Activated T-helper 1 cell treated with anti-CD3 and anti-CD28 coated beads, Interleukin-2, amount 50 U/mL, for 16 hours (primary cell): ENCODE results near the gene ACOXL.
"Not testable (repeated sequence)": the region's sequence is repeated elsewhere in the genome, so short reads cannot be mapped to it uniquely, and the experiment has no call there.

ENCODE experiments used
- DNase-seq, 2 donors: peaks; one replicate each; pipeline ENCODE4 v3.0.0-alpha.2; 2020; ENCODE audit warnings: low read depth in 1 of 2, low spot score in 1 of 2

The ACOXL gene

DNA sequence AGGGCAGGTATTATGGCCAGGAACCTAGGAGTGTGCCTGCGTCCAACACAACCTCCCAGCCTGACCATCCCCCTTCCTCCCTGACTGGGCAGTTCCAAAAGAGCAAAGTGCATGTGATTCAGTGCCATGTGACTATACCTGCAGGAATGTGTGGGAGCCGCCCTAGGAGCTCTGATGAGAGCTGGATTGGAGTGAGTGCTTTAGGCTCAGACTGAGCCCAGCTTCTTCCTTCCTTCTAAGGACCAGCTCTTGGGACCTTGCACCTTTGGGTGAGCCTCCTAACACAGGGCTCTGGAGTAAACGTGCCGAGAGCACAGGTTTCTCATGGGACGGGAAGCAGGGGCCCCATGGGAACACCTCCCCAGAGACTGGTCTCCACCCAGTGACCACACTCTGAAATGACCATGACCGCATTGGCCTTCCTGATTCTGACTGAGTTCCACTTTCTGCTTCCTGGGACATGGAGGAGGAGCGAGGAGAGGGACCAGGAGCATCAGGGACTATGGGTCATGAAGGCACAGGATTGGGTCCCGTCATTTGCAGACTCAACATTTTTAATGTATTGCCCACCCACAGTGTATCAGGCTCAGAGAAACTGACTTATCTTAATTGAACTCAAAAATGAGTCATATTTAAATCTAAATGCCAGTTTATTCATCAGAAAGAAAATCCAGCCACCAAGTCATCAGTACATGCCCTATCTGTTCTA, 300.5 kb downstream of the ACOXL start:
- DNase-seq, result no peak

GRCh38 chr2:111034146-111034545, 301.8 kb downstream of the ACOXL start:
- no peak for DNase-seq

- no peak for DNase-seq
Observed at GRCh38 chr2:111034606-111035005, 302.2 kb downstream of the ACOXL start.

- no peak for DNase-seq
Observed at GRCh38 chr2:111035830-111036441, 303.6 kb downstream of the ACOXL start.

DNA sequence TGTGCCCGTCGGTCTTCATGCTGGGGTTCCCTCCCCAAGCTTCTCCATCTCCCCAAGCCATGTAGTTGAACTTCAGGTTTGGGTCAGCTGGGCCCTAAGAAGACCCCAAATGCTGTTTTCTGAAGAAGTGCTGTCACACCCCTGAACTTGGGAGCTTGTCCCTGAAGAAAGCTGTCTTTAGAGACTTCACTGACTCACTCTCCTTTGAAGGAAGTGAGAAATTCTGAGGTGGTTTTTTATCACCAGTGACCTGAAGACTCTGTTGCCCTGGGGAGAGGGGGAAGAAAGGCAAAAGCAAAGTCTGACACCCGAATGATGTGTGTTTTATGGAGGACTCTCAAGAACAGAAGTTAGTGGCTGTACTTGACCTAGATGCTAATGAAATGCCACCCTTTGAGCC, 304.8 kb downstream of the ACOXL start:
- no peak for DNase-seq

DNA sequence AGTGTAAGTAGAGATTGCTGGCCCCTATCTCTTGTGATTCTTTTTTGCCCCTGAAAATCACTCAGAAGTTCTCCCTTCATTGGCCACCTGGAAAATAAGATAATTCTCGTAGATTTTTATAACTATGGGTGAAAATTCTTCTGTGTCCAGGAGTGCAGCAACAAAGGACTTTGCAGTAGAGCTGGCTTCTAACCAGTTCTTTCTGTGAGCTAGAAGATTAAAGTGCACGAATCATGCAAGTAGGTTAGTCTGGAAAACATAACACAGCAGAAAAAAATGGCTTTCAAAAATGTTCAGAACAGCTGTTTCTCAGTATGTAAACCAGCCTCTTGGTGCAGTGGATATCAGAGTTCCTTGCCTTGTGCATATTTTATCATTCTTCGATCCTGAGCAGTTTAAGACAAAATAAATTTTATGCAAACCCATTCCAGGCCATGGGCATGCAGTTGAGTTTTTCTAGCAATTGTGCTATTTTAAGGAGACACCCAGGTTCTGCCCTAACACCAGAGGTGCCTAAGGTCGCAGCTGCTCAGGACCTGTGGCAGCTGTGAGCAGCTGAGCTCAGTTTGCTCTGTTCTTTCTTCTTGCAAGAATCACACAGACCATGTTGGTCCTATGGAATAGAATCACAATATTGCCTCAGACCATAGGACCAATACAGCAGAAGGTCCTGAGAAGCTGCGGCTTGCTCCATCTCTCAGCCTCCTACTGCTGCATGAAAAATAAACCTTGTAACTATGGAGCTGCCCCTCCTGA, 307.4 kb downstream of the ACOXL start:
- no peak for DNase-seq

- DNase-seq, result no peak
Observed at GRCh38 chr2:111041398-111042202, 309.2 kb downstream of the ACOXL start.

DNA sequence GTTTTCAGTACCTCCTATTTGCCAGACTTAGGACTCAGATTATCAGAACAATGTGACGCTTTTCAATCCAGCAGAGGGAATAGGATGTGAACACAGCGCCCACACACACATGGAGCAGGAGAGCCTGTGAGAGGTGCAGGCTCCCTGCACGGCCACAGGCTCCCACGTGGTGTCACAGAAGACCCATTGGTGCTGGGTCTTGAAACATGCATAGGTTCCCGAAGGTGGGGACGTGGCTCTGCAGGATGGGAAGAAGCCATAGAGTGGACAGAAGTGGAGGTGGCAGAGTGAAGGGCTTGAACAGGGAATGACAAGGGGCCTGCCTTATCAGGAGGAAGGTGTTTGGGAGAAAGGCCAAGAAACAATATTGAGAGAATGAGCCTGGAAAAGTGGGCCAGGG, 309.9 kb downstream of the ACOXL start:
- no peak for DNase-seq

DNA sequence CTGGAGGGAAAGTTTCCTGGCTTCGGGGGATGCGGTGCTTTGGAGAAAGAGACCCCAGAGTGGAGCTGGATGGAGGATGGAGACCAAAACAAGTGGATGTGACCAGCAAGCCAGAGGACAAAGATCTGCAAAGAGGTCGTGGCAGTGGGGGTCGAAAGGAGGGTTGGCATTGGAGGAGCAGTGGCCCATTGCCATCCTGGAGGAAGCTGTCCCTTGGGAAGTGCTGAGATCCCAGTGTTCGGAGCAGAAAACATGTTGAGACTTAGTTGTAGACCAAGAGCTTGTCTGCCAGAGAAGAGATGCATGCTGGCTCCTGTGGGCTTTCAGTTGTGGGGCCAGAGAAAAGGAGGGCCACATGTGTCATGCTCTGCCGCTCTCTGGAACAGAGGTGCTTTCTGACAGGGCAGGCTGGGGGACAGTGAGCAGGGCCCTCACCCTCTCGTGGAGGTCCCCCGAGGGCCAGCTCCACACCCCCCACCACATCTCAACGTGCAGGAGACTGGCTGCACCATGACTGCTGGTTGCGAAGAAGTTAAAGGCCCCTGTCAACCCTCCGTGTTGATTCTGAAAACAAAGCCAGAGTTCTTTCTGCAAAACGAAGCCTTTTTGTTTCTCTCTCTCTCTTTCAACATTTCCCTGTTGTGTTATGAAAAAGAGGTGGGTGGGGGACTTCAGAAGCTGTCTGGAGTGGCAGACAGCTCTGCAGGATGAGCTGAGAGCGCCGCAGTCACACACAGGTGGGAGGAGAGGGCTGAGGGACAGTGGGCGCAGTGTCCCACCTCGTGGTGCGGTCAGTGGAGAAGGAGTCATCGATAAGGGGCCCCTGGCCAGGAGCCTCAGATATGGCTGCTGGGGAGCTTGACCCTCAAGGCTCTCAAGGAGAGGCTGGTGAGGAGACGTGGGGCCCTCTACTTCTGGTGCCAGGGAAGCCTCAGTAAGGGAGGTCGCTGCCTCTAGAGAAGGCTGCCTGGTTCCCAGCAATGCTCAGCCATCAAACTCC, 310.7 kb downstream of the ACOXL start:
- DNase-seq, result no peak

DNA sequence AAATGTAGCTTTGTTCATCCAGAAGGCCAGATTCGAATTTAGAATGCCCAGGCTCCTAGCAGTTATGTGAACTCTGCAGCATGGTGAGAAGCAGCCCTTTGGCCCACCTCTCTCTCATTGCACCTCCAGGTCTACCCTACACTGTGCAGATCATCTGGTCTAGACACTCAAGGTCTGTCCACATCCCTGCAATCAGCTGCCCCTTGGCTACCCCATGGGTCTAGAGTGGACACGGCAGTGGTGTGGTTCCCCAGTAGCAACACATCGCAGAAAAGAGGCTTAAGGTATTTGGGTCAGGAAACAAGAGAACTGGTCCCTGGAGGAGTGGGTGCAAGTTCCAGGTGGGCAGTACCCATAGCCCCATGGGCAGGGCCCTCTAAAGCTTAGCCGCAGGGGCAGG, 311.7 kb downstream of the ACOXL start:
- DNase-seq, result no peak

GRCh38 chr2:111045236-111045635, 312.9 kb downstream of the ACOXL start:
- not testable (repeated sequence) for DNase-seq

- DNase-seq, result no peak
Observed at GRCh38 chr2:111045771-111046444, 313.5 kb downstream of the ACOXL start.

DNA sequence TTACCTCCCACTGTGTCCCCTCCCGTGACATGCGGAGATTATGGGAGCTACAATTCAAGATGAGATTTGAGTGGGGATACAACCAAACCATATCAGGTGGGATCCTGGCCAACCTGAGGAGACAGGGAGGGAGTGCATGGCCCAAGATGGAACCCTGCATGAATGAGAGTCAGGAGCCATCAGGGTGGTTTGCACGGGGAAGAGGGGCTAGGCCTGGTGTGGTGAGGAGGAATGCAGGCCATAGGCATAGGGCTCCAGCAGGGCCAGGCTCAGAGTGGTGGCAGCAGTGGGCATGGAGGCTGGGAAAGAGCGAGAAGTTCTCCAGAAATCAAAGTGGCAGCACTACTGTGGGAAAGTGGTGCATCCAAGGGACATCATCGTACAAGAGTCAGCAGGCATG, 314.3 kb downstream of the ACOXL start:
- DNase-seq, result no peak

- DNase-seq, result no peak
Observed at GRCh38 chr2:111048856-111049768, 316.7 kb downstream of the ACOXL start.

DNA sequence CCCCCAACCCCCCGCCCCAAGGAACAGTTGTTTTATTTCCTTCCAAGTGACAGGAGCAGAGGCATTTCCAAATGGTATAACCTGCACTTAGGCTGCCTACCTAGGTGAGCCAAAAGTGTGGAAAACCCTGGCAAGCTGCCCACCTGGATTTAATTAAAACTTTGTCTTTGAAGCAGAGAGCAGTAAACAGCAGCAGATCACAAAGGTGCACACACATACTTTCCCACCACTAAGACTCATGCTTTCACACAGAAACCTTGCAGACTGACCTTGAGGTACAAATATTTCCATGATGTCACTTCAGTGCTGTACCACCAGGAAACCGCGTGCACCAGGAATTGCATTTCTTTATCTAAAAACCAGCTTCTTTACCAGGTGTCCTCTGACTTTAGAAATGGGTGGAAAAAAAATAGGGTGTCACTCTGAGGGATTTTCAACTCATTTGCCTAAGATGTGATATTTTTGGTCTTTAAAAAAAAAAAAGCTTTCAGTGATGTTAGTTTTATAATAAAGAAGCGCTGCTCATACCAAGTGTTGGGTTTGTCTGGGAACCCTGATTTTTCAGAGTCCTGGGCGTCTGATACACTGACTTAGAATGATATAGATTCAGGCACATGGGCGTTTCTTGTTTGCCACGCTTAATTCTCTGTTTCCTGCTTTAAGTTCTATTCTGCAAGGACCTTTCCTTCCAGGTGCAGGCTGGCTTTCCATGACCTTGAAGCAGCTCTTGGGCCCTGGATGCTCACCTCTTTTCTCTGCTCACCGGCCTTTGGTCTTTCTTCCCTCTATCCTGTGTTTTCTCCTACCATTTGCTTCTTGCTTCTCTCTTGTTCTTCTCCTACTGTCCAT, 317.6 kb downstream of the ACOXL start:
- DNase-seq, result no peak

DNA sequence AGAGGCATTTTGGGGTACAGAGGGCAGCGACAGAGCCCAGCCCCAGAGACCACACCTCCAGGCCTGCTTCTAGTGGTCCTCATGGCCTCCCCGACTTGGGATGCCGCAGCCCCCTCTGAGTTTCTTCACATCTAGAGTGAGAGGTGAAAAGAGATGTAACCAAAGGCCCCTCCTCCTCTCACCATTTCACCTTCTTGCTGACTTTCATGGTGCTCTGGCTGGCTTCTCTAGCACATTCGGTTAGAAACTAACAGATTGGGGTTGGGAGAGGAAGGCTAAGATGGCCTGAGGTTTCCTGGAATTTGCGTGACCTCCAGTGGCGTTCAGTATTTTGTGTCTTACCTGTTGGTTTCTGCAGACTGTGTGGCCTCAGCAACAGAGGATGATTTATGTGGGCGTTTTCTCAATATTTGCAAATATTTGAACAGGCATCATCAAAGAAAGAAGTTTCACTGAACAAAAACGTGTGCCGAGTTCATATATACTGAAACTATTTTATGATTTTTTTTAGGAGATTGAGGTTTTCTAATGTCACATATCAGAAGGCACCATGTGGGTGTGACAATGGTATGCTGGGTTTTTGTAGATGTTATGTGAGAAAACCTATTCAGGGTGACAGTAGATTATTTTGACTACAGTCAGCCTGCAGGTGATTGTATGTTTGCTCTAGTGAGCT, 318.5 kb downstream of the ACOXL start:
- DNase-seq, result no peak

DNA sequence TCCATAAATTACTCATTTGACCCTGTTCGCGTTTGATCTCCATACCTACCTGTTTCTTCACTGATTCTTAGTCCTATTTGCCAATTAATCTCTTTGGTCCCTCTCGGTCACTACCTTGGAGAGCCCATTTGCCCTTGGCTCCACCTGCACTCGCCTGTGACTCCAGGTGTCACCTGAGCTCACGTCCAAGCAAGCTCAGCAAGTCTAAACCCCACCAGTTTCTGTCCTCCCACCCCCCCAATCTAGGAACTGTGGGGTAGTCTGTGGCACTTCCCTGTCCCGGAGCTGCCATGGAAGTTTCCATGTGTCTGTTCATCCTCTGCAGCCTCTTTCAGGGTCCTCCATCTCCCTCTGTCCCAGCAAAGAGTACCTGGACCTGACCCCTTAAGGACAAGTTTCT, 320.2 kb downstream of the ACOXL start:
- no peak for DNase-seq
